Neural cell (in vitro differentiated cells): ENCODE measurements around the gene PLCE1. TPM values are rescaled to one million over a fixed set of nuclear protein-coding genes. Genes with fewer than 3 reads are reported as not detected.

Experiments
- H2AFZ ChIP-seq: fragments of 200-600, 300-800 bp; sonication (generic), shearing (Covaris generic); 2 replicates; pipeline ENCODE4 v1.6.0; 2014; ENCODE audit warnings: low read depth, mild to moderate bottlenecking, antibody characterized with exemption, low read length, moderate library complexity
- H3F3A ChIP-seq: fragments of 200-600 bp; shearing (Covaris generic); 2 replicates; pipeline ENCODE4 v1.6.1; 2016; ENCODE audit warnings: mild to moderate bottlenecking, moderate library complexity, mixed read lengths, antibody characterized with exemption, low read length; ENCODE audit not compliant: insufficient read depth, poor library complexity, severe bottlenecking
- H3K27ac ChIP-seq: fragments of 200-600, 300-800 bp; sonication (generic), shearing (Covaris generic); 2 replicates; pipeline ENCODE4 v1.5.1; 2014; ENCODE audit warnings: mild to moderate bottlenecking, low read length, moderate library complexity
- H3K27me3 ChIP-seq: fragments of 300-800, 200-600 bp; sonication (generic), shearing (Covaris generic); 2 replicates; pipeline ENCODE4 v1.6.0; 2014; ENCODE audit warnings: mild to moderate bottlenecking, low read depth, low read length, moderate library complexity; ENCODE audit not compliant: insufficient read depth
- H3K36me3 ChIP-seq: fragments of 300-800, 200-600 bp; sonication (generic), shearing (Covaris generic); 2 replicates; pipeline ENCODE4 v1.5.1; 2014; ENCODE audit warnings: mild to moderate bottlenecking, antibody characterized with exemption, low read length, moderate library complexity; ENCODE audit not compliant: insufficient read depth
- H3K4me2 ChIP-seq: fragments of 300-800, 200-600 bp; sonication (generic), shearing (Covaris generic); 2 replicates; pipeline ENCODE4 v1.6.0; 2014; ENCODE audit warnings: mild to moderate bottlenecking, low read length
- H3K4me3 ChIP-seq: fragments of 300-800, 200-600 bp; sonication (generic), shearing (Covaris generic); 2 replicates; pipeline ENCODE4 v1.5.1; 2014; ENCODE audit warnings: mild to moderate bottlenecking, low read length, moderate library complexity
- H3K79me2 ChIP-seq: fragments of 200-600 bp; shearing (Covaris generic); replicated peaks from 2 replicates; pipeline ENCODE4 v1.6.0; 2014; ENCODE audit warnings: mild to moderate bottlenecking, low read length, moderate library complexity; ENCODE audit not compliant: insufficient read depth
- H3K9ac ChIP-seq: fragments of 300-800, 200-600 bp; sonication (generic), shearing (Covaris generic); 2 replicates; pipeline ENCODE4 v1.6.1; 2016; ENCODE audit warnings: mild to moderate bottlenecking, low read length, mixed read lengths
- H3K9me2 ChIP-seq: fragments of 200-600 bp; shearing (Covaris generic); 2 replicates; pipeline ENCODE4 v1.6.1; 2016; ENCODE audit warnings: mild to moderate bottlenecking, low read length, mixed read lengths; ENCODE audit not compliant: insufficient read depth
- H3K9me3 ChIP-seq: fragments of 200-600, 300-800 bp; sonication (generic), shearing (Covaris generic); 2 replicates; pipeline ENCODE4 v1.6.1; 2016; ENCODE audit warnings: mild to moderate bottlenecking, mixed run types, low read length, moderate library complexity, mixed read lengths
- H4K20me1 ChIP-seq: fragments of 200-600 bp; shearing (Covaris generic); 2 replicates; pipeline ENCODE4 v1.6.1; 2016; ENCODE audit warnings: mild to moderate bottlenecking, mixed run types; ENCODE audit not compliant: insufficient read depth
- CTCF ChIP-seq: fragments of 450-650 bp; IDR thresholded peaks from 2 replicates; pipeline ENCODE4 v1.5.1; 2014; ENCODE audit warnings: antibody characterized with exemption, mild to moderate bottlenecking, moderate library complexity; ENCODE audit not compliant: poor library complexity, severe bottlenecking
- EP300 ChIP-seq: fragments of 450-650 bp; conservative IDR thresholded peaks from 2 replicates; pipeline ENCODE4 v1.6.1; 2014; ENCODE audit warnings: antibody characterized with exemption, mild to moderate bottlenecking, moderate library complexity; ENCODE audit not compliant: poor library complexity, severe bottlenecking
- EZH2 ChIP-seq: fragments of 200-600, 300-800 bp; shearing (Covaris generic), sonication (generic); IDR thresholded peaks from 2 replicates; pipeline ENCODE4 v1.6.1; 2014; ENCODE audit warnings: antibody characterized with exemption, low read length, borderline replicate concordance, mild to moderate bottlenecking; ENCODE audit not compliant: insufficient read depth, poor library complexity, severe bottlenecking
- MXI1 ChIP-seq: fragments of 450-650 bp; conservative IDR thresholded peaks from 2 replicates; pipeline ENCODE4 v1.6.1; 2014; ENCODE audit warnings: antibody characterized with exemption, mild to moderate bottlenecking; ENCODE audit not compliant: poor library complexity, severe bottlenecking
- POLR2AphosphoS5 ChIP-seq: IDR thresholded peaks from 2 replicates; pipeline ENCODE4 v1.6.1; 2012
- RAD21 ChIP-seq: fragments of 450-650 bp; conservative IDR thresholded peaks from 2 replicates; pipeline ENCODE4 v1.6.1; 2014; ENCODE audit warnings: antibody characterized with exemption, mild to moderate bottlenecking, moderate library complexity
- REST ChIP-seq: IDR thresholded peaks from 2 replicates; pipeline ENCODE4 v1.6.1; 2012; ENCODE audit warnings: borderline replicate concordance
- SMC3 ChIP-seq: fragments of 450-650 bp; conservative IDR thresholded peaks from 2 replicates; pipeline ENCODE4 v1.6.1; 2014; ENCODE audit warnings: antibody characterized with exemption, mild to moderate bottlenecking, moderate library complexity; ENCODE audit not compliant: poor library complexity
- TAF1 ChIP-seq: IDR thresholded peaks from 2 replicates; pipeline ENCODE4 v1.6.1; 2012; ENCODE audit warnings: low read depth
- polyA plus RNA-seq: library from polyadenylated mRNA; depleted of rRNA; stranded (reverse); fragments of >200 nt; gene quantifications from 2 replicates; pipeline ENCODE4 v1.2.3, GENCODE V29; 2014

Gene PLCE1
- polyA plus RNA-seq, 1 donor from 2014 or later: 0.22 TPM

GRCh38 chr10:94003488-94003887 lies 9.8 kb downstream of the PLCE1 start:
- Histone ChIP-seq H3K9me3 (no peaks in the 10 kb centered on the region), H3K4me3 (no peak overlapping the region), H3K9me2 (no peaks in the 10 kb centered on the region), H3K4me2 (no peak overlapping the region), H3K79me2 (no peaks in the 10 kb centered on the region), H3F3A (no peaks in the 10 kb centered on the region), H3K36me3 (no peaks in the 10 kb centered on the region), H2AFZ (no peak overlapping the region), H3K27me3 (no peaks in the 10 kb centered on the region), H3K9ac (no peak overlapping the region), H3K27ac (no peak overlapping the region), H4K20me1 (no peaks in the 10 kb centered on the region)
- TF ChIP-seq SMC3 (no peak), POLR2AphosphoS5 (no peak), CTCF (no peak), TAF1 (no peak), EZH2 (no peak), MXI1 (no peak), REST (no peak), EP300 (no peak), RAD21 (no peak)

GRCh38 chr10:94005050-94005449 lies 11.3 kb downstream of the PLCE1 start:
- Histone ChIP-seq H3K4me3 (no peak overlapping the region), H3K27me3 (no peaks in the 10 kb centered on the region), H3K36me3 (no peaks in the 10 kb centered on the region)

More at GRCh38 chr10:94005050-94005449, 11.3 kb downstream of the PLCE1 start:
- Histone ChIP-seq H3K9ac (no peak overlapping the region), H3K9me3 (peaks cover 6% of the 10 kb centered on the region), H3K27ac (no peak overlapping the region), H3K9me2 (no peaks in the 10 kb centered on the region), H3K4me2 (no peak overlapping the region), H3F3A (no peaks in the 10 kb centered on the region), H4K20me1 (no peaks in the 10 kb centered on the region), H2AFZ (no peak overlapping the region), H3K79me2 (no peaks in the 10 kb centered on the region)
- TF ChIP-seq SMC3: no peak
- no peak for TF ChIP-seq MXI1
- TF ChIP-seq REST: no peak
- TF ChIP-seq EZH2: no peak
- TF ChIP-seq CTCF: no peak
- no peak for TF ChIP-seq EP300
- TF ChIP-seq POLR2AphosphoS5: no peak
- no peak for TF ChIP-seq TAF1
- no peak for TF ChIP-seq RAD21
